ENCODE results near the gene TMEM63B.

Gene TMEM63B

GRCh38 chr6:44154067-44154466 is 26.7 kb downstream of the TMEM63B start:
- no peak for TF ChIP-seq ZNF274 (IDR thresholded peaks at IDR 0.05; ENCODE audit: low read depth, low read length)

GRCh38 chr6:44156494-44157151 is 29.3 kb downstream of the TMEM63B start:
- no peak overlapping the region for H3K4me3 ChIP-seq (ENCODE audit: low read length)
- TF ChIP-seq ZNF274 (IDR thresholded peaks at IDR 0.05; ENCODE audit: low read depth, low read length), result no peak

More at GRCh38 chr6:44154067-44154466, 26.7 kb downstream of the TMEM63B start:
- no peak overlapping the region for H3K4me3 ChIP-seq (ENCODE audit: low read length)

GRCh38 chr6:44157152-44157521 is 29.8 kb downstream of the TMEM63B start:
- TF ChIP-seq ZNF274 (IDR thresholded peaks at IDR 0.05; ENCODE audit: low read depth, low read length), result no peak
- no peak overlapping the region for H3K4me3 ChIP-seq (ENCODE audit: low read length)

- TF ChIP-seq ZNF274 (IDR thresholded peaks at IDR 0.05; ENCODE audit: low read depth, low read length), result no peak
- H3K4me3 ChIP-seq (ENCODE audit: low read length), result no peak within 1 kb of the TSS
These were observed 31.4 kb downstream of the TMEM63B start, which contains the start of gene CAPN11 for GRCh38 chr6:44158770-44159228. CAPN11 (plus strand) TSS chr6:44158820; CDS start chr6:44158849, 29 bp downstream.

GRCh38 chr6:44161997-44162338 is 34.6 kb downstream of the TMEM63B start:
- H3K4me3 ChIP-seq (ENCODE audit: low read length), result no peak overlapping the region
- TF ChIP-seq ZNF274 (IDR thresholded peaks at IDR 0.05; ENCODE audit: low read depth, low read length), result no peak

- TF ChIP-seq ZNF274 (IDR thresholded peaks at IDR 0.05; ENCODE audit: low read depth, low read length), result no peak
- H3K4me3 ChIP-seq (ENCODE audit: low read length), result no peak overlapping the region
These were observed 35.7 kb downstream of the TMEM63B start for GRCh38 chr6:44162876-44163625.

GRCh38 chr6:44166116-44166515 is 38.8 kb downstream of the TMEM63B start:
- no peak for TF ChIP-seq ZNF274 (IDR thresholded peaks at IDR 0.05; ENCODE audit: low read depth, low read length)
- H3K4me3 ChIP-seq (ENCODE audit: low read length), result no peak overlapping the region

- no peak overlapping the region for H3K4me3 ChIP-seq (ENCODE audit: low read length)
- TF ChIP-seq ZNF274 (IDR thresholded peaks at IDR 0.05; ENCODE audit: low read depth, low read length), result no peak
These were observed 39.3 kb downstream of the TMEM63B start for GRCh38 chr6:44166591-44167184.

- TF ChIP-seq ZNF274 (IDR thresholded peaks at IDR 0.05; ENCODE audit: low read depth, low read length), result no peak
- H3K4me3 ChIP-seq (ENCODE audit: low read length), result no peak overlapping the region
These were observed 40.2 kb downstream of the TMEM63B start for GRCh38 chr6:44167567-44167966.

- no peak overlapping the region for H3K4me3 ChIP-seq (ENCODE audit: low read length)
- TF ChIP-seq ZNF274 (IDR thresholded peaks at IDR 0.05; ENCODE audit: low read depth, low read length), result no peak
These were observed 41.8 kb downstream of the TMEM63B start for GRCh38 chr6:44169154-44169553.

- no peak for TF ChIP-seq ZNF274 (IDR thresholded peaks at IDR 0.05; ENCODE audit: low read depth, low read length)
- H3K4me3 ChIP-seq (ENCODE audit: low read length), result no peak overlapping the region
These were observed 42.7 kb downstream of the TMEM63B start for GRCh38 chr6:44169886-44170570.

GRCh38 chr6:44171899-44172546 is 44.7 kb downstream of the TMEM63B start:
- no peak overlapping the region for H3K4me3 ChIP-seq (ENCODE audit: low read length)
- no peak for TF ChIP-seq ZNF274 (IDR thresholded peaks at IDR 0.05; ENCODE audit: low read depth, low read length)

- TF ChIP-seq ZNF274 (IDR thresholded peaks at IDR 0.05; ENCODE audit: low read depth, low read length), result no peak
- no peak overlapping the region for H3K4me3 ChIP-seq (ENCODE audit: low read length)
These were observed 45.6 kb downstream of the TMEM63B start for GRCh38 chr6:44172731-44173500.
